Endothelial cell of umbilical vein (primary cell): Measurements from ENCODE around the gene ZNF385C. TPM values are rescaled to one million over a fixed set of nuclear protein-coding genes. Genes with fewer than 3 reads are reported as not detected.

ENCODE experiments used
- BruUV-seq: library from RNA; stranded (reverse); fragments of 400-500 nt; replicated peaks from 2 replicates; lab custom pipeline; 2021; lab: Mats Ljungman, UMichigan
- CTCF ChIA-PET: fragments of 300-600, 350-600 bp; sonication (Branson Sonifier 250); formaldehyde crosslinking; loops from one replicate; lab custom pipeline; 2021; ENCODE audit warnings: antibody characterized with exemption, inconsistent platforms; lab: Charles Lee
- POLR2A ChIA-PET: fragments of 300-600, 350-600 bp; sonication (Branson Sonifier 250); formaldehyde crosslinking; loops from one replicate; lab custom pipeline; 2021; ENCODE audit warnings: antibody characterized with exemption, inconsistent platforms; lab: Charles Lee
- DNase-seq: peaks from one replicate; pipeline ENCODE4 v3.0.0-alpha.2; 2011; ENCODE audit warnings: low read depth, low spot score
- FAIRE-seq: peaks from 2 replicates; lab custom pipeline; 2011; peaks lifted over from hg19 to GRCh38; lab: Jason Lieb, UNC
- H2AFZ ChIP-seq: 2 replicates; pipeline ENCODE4 v1.6.0; 2012; ENCODE audit warnings: low read depth, low read length, control low read depth, inconsistent platforms
- H3K27ac ChIP-seq: 2 replicates; pipeline ENCODE4 v1.5.1; 2011; ENCODE audit warnings: low read depth, mild to moderate bottlenecking, control low read depth, low read length, moderate library complexity; ENCODE audit not compliant: insufficient read depth
- H3K27me3 ChIP-seq, 2 experiments: 2 replicates each; pipeline versions ENCODE4 v1.6.0 to v1.6.1; 2011; ENCODE audit warnings: low read length in 2 of 2, mixed read lengths in 1 of 2; ENCODE audit not compliant: control insufficient read depth in 2 of 2, insufficient read depth in 2 of 2
- H3K36me3 ChIP-seq, 2 experiments: 2 replicates in 1 of 2; 3 replicates in 1 of 2; pipeline ENCODE4 v1.5.1; 2011; ENCODE audit warnings: low read length in 2 of 2, mild to moderate bottlenecking in 1 of 2, moderate library complexity in 1 of 2; ENCODE audit not compliant: control insufficient read depth in 2 of 2, insufficient read depth in 2 of 2; ENCODE audit errors: extremely low read depth in 1 of 2
- H3K4me1 ChIP-seq: 3 replicates; pipeline ENCODE4 v1.5.1; 2011; ENCODE audit warnings: mild to moderate bottlenecking, low read length; ENCODE audit not compliant: control insufficient read depth, insufficient read depth; ENCODE audit errors: extremely low read depth
- H3K4me2 ChIP-seq: 2 replicates; pipeline ENCODE4 v1.6.1; 2011; ENCODE audit warnings: low read length, control low read depth, mixed read lengths; ENCODE audit not compliant: insufficient read depth
- H3K4me3 ChIP-seq, 3 experiments: fragments of 200-600 bp in 1 of 3; sonication (generic), shearing (Covaris generic) in 1 of 3; replicated peaks in 1 of 3; 2 replicates each; pipeline ENCODE4 v1.5.1; 2011 to 2016; ENCODE audit warnings: control low read depth in 3 of 3, low read length in 3 of 3, mild to moderate bottlenecking in 2 of 3, inconsistent platforms in 1 of 3, low read depth in 1 of 3, moderate library complexity in 1 of 3; ENCODE audit not compliant: insufficient read depth in 1 of 3
- H3K79me2 ChIP-seq: 2 replicates; pipeline ENCODE4 v1.6.0; 2012; ENCODE audit warnings: low read length, inconsistent platforms; ENCODE audit not compliant: control insufficient read depth, insufficient read depth
- H3K9ac ChIP-seq: replicated peaks from 2 replicates; pipeline ENCODE3; 2011; ENCODE audit warnings: low read length, control low read depth; ENCODE audit not compliant: insufficient read depth; ENCODE audit errors: extremely low read depth
- H3K9me1 ChIP-seq: replicated peaks from 3 replicates; pipeline ENCODE4 v1.6.0; 2011; ENCODE audit warnings: mild to moderate bottlenecking, low read length; ENCODE audit not compliant: control insufficient read depth, insufficient read depth; ENCODE audit errors: extremely low read depth
- H3K9me3 ChIP-seq: replicated peaks from 2 replicates; pipeline ENCODE4 v1.5.1; 2012; ENCODE audit warnings: low read length, inconsistent platforms; ENCODE audit not compliant: control insufficient read depth, insufficient read depth
- H4K20me1 ChIP-seq: replicated peaks from 2 replicates; pipeline ENCODE3; 2011; ENCODE audit warnings: mild to moderate bottlenecking, low read length; ENCODE audit not compliant: control insufficient read depth, insufficient read depth; ENCODE audit errors: extremely low read depth
- EZH2 ChIP-seq: IDR thresholded peaks from 2 replicates; pipeline ENCODE4 v1.6.1; 2012; ENCODE audit warnings: borderline replicate concordance, low read depth, mild to moderate bottlenecking, moderate library complexity, low read length, inconsistent platforms; ENCODE audit not compliant: severe bottlenecking
- FOS ChIP-seq: IDR thresholded peaks from 2 replicates; pipeline ENCODE4 v1.6.1; 2011; ENCODE audit warnings: mild to moderate bottlenecking, low read length, moderate library complexity, borderline replicate concordance; ENCODE audit not compliant: insufficient read depth
- GATA2 ChIP-seq: IDR thresholded peaks from 2 replicates; pipeline ENCODE4 v1.7.0; 2011; ENCODE audit warnings: low read depth, mild to moderate bottlenecking, moderate library complexity, mixed read lengths, low read length; ENCODE audit not compliant: insufficient read length, insufficient read depth
- JUN ChIP-seq: IDR thresholded peaks from 2 replicates; pipeline ENCODE4 v1.6.1; 2011; ENCODE audit warnings: borderline replicate concordance, low read depth; ENCODE audit not compliant: insufficient read length, insufficient read depth
- MAX ChIP-seq: IDR thresholded peaks from 2 replicates; pipeline ENCODE4 v1.6.1; 2011; ENCODE audit not compliant: insufficient read depth, insufficient read length
- MYC ChIP-seq: IDR thresholded peaks from one replicate; pipeline ENCODE4 v1.6.1; 2011; ENCODE audit warnings: mild to moderate bottlenecking, low read depth, low read length
- POLR2A ChIP-seq: IDR thresholded peaks from 2 replicates; pipeline ENCODE4 v1.6.1; 2012; ENCODE audit warnings: low read depth, mild to moderate bottlenecking, control low read depth, low read length
- POLR2AphosphoS5 ChIP-seq: IDR thresholded peaks from 2 replicates; pipeline ENCODE4 v1.6.1; 2012; ENCODE audit warnings: low read depth, mild to moderate bottlenecking, control low read depth, low read length, moderate library complexity; ENCODE audit not compliant: insufficient read depth
- dilution Hi-C: fragments of 300-500 bp; cut with MboI; formaldehyde crosslinking; loops from one replicate; pipeline ENCODE4 v1.15.0; 2019; ENCODE audit warnings: low sequenced_read_pairs; ENCODE audit not compliant: extremely low pct_ligation_motif_present
- intact Hi-C: fragments of 100-400 bp; cut with micrococcal nuclease; formaldehyde crosslinking; loops from one replicate; pipeline ENCODE4 v1.10.0; 2022
- polyA plus RNA-seq, 4 experiments: library from polyadenylated mRNA; depleted of rRNA in 3 of 4; stranded (reverse) in 3 of 4; unstranded in 1 of 4; fragments of >200 nt; gene quantifications; 2 replicates each; pipeline versions ENCODE4 v1.2.1 to v1.2.3, GENCODE V29; 2011 to 2012; ENCODE audit warnings: missing spikeins in 1 of 4
- total RNA-seq: library from RNA; stranded (reverse); gene quantifications from 2 replicates; pipeline ENCODE4 v1.2.3, GENCODE V29; 2021
- TF ChIP-seq, protein P1 (sequence below), 2 donors: IDR thresholded peaks; 1 replicate in 1 of 2; 2 replicates in 1 of 2; pipeline ENCODE4 v1.5.1; 2011; ENCODE audit warnings: low read length in 2 of 2, mild to moderate bottlenecking in 2 of 2, moderate library complexity in 2 of 2, control low read depth in 1 of 2, inconsistent platforms in 1 of 2, low read depth in 1 of 2; ENCODE audit not compliant: insufficient read depth in 1 of 2; ENCODE audit errors: extremely low read depth in 1 of 2

The ZNF385C gene
- total and polyA plus RNA-seq, 2 donors (not counting 3 experiments of a cell fraction or from before 2014, with no cell fraction given): 0.07 TPM; not detected in 1

- no peak overlapping the region for H3K27ac ChIP-seq
- ChIA-PET POLR2A (no interaction called here), CTCF (interaction anchor here (0.9 to 1.5 kb wide), 3 partner anchors 24 to 51 kb away, joined by 4 to 5 read pairs (median 5); partner anchors contain the start of gene KCNH4)
- H3K79me2 ChIP-seq: peaks cover 47% of the 10 kb centered on the region
- no peaks in the 10 kb centered on the region for H3K9me3 ChIP-seq
- BruUV-seq: no TSS peak
- H2AFZ ChIP-seq: no peak overlapping the region
- H3K4me2 ChIP-seq: no peak overlapping the region
- peaks cover 52% of the 10 kb centered on the region for H3K4me1 ChIP-seq
- no peaks in the 10 kb centered on the region for H3K27me3 ChIP-seq
- no peak overlapping the region for H3K4me3 ChIP-seq
- dilution Hi-C loops (no loop called here), intact Hi-C loops (no loop called here)
- no peak for FAIRE-seq
- peaks cover 27 to 41% of the 10 kb centered on the region in 2 experiments for H3K36me3 ChIP-seq
- no peaks in the 10 kb centered on the region for H4K20me1 ChIP-seq
- H3K9me1 ChIP-seq: no peaks in the 10 kb centered on the region
- H3K9ac ChIP-seq: no peak overlapping the region
- TF ChIP-seq GATA2 (no peak), MYC (no peak), POLR2A (no peak), POLR2AphosphoS5 (no peak), JUN (no peak), FOS (no peak), EZH2 (no peak), MAX (no peak)
- TF ChIP-seq, protein P1, sequence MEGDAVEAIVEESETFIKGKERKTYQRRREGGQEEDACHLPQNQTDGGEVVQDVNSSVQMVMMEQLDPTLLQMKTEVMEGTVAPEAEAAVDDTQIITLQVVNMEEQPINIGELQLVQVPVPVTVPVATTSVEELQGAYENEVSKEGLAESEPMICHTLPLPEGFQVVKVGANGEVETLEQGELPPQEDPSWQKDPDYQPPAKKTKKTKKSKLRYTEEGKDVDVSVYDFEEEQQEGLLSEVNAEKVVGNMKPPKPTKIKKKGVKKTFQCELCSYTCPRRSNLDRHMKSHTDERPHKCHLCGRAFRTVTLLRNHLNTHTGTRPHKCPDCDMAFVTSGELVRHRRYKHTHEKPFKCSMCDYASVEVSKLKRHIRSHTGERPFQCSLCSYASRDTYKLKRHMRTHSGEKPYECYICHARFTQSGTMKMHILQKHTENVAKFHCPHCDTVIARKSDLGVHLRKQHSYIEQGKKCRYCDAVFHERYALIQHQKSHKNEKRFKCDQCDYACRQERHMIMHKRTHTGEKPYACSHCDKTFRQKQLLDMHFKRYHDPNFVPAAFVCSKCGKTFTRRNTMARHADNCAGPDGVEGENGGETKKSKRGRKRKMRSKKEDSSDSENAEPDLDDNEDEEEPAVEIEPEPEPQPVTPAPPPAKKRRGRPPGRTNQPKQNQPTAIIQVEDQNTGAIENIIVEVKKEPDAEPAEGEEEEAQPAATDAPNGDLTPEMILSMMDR (IDR thresholded peaks at IDR 0.05; ENCODE audit: extremely low read depth in 1 of 2, insufficient read depth in 1 of 2, low read depth in 1 of 2, low read length in 2 of 2): no peak
- no peak for DNase-seq
Measured at GRCh38 chr17:42129109-42129837, 31.0 kb upstream of the ZNF385C start.
